SKM-1 treated with dmso at 0.1 percent for 144 hours (cell line): ENCODE measurements around the gene TGM4.

Experiments used
- DNase-seq: peaks from one replicate; lab custom pipeline; 2025; ENCODE audit not compliant: unreplicated experiment; lab: John Stamatoyannopoulos, UW

Gene TGM4

DNA sequence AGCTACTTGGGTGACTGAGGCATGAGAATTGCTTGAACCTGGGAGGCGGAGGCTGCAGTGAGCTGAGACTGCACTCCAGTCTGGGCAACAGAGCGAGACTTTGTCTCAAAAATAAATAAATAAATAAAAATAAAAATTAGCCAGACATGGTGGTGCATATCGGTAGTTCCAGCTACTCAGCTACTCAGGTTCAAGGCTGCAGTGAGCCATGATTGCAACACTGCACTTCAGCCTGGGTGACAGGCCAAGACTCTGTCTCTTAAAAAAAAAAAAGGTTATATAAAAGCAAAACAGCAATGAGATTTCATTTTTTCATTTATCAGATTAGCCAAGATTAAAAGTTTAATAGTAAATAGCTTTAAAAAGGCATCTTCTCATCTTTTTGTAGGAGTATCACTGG is 2.9 kb downstream of the TGM4 start:
- DNase-seq, result no peak

DNA sequence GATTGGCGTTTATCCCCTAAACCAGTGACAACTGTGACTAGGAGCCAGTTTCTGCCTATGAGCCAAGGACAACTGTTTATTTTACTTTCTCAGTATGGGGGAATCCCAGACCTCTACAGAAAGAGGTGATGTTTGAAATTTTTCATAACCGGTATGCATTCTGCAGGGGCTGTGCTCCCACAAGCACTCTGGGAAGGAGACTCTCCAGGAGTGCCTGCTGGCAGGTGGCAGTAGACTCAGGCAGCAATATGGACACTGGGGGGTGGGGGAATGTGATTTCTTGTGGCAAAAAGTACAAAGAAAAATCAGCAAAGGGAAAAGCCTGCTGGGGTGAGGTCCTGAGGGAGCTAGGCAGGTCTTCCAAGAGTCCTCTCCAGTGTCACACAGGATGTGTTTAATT is 5.9 kb downstream of the TGM4 start:
- no peak for DNase-seq

DNA sequence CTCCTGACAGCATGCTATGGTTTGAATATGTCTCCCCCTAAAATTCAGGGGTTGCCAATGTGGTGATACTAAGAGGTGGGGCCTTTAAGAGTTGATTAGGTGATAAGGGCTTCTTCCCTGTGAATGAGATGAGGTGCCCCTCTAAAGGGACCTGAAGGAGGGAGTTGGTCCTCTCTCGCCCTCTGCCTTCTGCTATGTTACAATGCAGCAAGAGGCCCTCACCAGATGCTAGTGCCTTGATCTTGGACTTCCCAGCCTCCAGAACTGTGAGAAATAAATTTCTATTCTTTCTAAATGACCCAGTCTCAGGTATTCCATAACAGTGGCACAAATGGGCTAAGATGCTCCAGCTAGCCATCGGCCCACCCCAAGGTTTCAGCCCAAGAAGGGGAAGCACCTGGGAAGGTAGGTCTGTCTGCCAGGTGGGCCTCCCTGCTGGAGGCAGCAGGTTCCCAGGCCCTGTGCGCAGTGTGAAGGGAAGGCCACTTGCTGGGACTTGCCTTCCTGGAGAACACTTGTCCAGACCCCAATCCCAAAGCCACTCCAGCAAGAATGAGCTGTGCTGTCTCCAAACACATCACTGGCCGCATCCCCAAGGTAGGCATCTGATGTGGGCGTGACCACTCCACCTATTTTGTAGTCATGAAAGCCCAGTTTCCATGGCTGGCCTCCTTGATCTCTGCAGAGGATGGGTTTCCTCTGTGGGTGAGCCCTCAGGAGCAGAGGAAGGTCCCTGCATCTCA is 9.0 kb downstream of the TGM4 start:
- no peak for DNase-seq

DNA sequence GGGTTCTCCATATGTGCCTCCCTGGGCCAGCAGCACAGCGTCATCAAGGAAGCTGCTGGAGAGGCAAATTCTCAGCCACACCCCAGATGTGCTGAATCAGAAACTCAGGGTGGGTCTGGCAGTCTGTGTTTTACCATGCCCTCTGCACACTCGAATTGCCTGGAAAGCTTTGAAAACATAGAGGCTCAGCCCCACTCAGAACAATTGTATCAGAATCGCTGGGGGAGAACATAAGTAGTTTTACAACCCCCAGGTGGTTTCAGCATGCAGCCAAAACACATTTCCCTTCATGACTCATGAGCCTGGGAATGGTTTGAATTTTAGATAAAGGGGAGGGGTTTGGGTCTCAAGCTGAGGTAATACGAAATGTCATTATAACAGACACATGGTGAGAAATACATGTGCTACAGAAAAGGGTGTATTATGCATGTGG is 9.6 kb downstream of the TGM4 start:
- DNase-seq, result no peak

DNA sequence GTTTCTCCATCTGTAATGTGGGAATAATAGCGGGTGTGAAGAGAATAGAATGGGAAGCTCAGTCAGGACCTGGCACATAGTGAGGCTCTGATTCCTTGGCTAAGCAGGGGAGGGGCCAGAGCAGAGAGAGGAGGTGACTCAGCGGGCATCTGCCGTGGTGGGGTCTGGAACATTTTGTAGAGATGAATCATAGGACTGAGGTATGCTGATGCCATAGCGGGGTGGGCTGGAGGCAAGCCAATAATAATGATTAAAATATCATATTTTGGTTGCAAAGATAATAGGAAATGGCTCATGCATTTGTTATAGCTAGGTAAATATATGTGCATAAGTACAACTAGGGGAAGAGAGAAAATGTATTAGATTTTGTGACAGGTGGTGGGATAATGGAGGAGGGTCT is 11.2 kb downstream of the TGM4 start:
- no peak for DNase-seq

DNA sequence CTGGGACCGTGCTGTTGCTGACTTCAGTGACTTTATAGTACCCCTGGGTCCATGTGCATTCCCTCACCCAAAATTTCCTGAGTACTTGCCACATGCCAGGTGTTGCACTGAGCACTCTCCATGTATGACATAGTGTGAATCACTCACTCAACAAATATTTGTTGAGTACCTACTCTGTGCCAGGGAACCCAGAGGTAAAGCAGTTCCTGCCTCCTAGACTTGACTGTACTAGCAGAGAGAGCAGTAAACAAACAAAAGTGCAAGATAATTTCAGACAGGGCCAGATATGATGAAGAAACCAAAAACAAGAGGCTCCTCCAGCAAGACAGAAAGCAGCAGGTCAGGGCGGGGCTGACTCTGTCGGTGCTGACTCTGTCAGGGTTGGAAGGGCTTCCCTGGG is 12.2 kb downstream of the TGM4 start:
- no peak for DNase-seq

DNA sequence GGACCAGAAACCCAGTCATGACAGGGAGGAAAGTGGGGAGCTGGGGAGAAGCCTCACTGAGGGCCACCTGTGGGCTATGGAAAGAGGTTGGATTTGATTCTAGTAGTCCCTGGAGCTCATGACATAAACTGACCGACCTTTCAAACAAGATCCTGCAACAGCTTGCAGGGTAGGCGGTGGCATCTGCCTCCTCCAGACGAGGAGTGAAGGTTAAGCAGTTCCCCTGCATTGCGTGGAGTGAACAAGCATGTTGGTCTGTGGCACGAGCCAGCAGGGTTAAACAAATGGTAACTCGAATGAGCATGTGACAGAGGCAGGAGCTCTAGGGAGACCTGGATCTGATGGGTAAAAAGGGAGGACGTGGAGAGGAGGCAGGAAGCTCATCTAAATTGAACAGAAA is 12.7 kb downstream of the TGM4 start:
- DNase-seq, result no peak

DNA sequence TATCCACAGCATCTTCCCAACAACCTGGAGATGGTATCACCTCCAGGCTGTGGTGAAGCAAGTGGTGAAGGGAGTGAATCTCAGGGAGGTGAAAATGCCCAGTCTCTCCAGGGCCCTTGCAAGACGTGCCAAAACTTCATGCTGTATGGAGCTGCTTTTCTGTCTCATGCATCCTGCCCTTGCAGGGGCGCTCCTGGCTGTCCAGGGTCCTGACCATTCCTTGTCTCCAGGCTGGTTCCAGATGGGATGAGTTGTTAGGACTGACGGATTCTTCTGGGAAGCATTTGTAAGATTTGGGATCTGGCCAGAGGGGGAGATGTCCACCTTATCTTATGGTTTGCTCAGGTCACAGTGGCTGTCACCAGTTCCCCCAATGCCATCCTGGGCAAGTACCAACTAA is 15.8 kb downstream of the TGM4 start:
- DNase-seq, result no peak

DNA sequence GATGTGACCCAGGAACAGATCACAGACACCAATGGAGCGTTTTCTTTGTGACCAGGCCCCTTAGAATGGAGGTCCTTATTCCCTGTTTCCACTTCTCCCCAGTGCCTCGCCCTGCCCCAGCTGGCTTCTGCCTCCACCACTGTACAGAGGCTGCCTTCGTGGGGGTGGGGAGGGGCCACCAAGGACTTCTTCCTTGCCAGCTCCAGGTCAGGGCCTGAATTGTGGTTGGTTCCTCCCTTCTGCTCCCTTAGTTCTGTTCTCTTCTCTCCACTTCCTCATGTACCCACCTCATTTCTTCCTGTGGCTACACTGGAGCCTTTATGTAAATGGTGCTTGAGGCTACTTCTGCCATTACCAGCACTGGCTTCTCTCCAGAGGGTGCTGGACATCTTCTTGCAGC is 16.4 kb downstream of the TGM4 start:
- DNase-seq, result peak; percentile 70

DNA sequence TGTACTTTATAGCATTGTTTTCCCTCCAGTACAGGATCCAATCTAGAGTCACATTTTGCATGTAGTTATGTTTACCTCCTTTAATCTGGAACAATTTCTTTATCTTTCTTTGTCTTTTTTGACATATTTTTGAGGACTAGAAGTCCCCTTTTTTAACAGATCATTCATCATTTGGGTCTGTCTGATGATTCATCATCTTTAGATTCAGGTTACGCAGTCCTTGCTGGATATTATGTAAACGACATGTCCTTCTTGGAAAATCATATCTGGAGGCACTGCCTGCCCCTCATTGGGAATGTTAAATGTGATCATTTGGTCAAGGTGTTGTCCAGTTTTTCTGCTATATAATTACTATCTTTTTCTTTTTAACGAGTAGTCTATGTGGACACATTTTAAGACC is 18.3 kb downstream of the TGM4 start:
- no peak for DNase-seq

DNA sequence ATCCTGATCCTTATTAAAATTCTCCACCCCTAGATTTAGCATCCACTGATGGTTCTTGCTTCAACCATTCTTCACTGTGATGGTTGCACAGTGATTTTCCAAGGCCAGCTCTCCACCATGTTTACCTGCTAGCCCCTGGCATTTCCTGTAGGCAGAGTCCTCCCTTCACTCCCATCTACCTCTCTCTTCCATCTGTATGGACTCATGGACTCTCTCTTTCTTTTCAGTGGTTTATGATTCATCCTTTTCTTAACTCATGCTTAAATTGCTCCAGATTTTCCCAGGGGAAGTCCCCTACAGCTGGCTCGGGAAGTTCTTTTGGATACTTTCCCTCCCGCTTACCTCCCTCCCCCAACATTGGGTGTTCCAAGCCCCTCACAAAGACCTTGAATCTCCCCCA is 18.7 kb downstream of the TGM4 start:
- no peak for DNase-seq

DNA sequence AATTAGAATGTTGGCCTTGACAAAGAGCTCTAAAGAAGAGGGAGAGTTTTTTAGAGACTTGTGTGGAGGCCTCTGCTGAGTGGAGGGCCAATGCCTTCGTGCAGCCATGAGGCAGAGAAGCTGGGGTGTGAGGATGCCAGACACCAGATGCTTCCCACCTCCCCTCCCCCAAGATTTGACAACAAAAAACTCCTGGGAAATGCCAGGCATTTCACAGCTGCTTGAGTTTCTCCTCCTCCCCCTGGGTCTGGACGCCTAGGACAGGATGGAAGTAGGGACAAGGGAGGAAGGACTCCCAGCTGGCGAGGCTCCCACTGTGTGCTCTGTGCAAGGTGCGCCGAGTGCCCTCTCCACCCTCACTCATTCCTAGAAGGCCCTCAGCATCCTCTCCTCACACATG is 20.1 kb downstream of the TGM4 start:
- DNase-seq, result no peak

DNA sequence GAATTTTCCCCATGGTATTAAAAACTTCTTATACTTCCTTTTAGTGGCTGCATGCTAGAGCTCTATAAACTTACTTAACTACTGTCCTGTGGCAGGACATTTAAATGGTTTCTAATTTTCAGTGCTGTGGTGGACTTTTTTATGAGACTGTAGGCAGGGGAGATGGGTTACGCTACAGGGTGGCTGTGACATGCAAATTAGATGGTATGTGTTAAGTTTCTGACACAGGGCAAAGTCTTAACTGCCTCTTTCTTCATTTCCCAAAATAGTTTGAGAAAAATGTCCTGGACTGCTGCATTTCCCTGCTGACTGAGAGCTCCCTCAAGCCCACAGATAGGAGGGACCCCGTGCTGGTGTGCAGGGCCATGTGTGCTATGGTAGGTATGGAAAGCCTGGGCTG is 22.0 kb downstream of the TGM4 start:
- DNase-seq, result no peak

DNA sequence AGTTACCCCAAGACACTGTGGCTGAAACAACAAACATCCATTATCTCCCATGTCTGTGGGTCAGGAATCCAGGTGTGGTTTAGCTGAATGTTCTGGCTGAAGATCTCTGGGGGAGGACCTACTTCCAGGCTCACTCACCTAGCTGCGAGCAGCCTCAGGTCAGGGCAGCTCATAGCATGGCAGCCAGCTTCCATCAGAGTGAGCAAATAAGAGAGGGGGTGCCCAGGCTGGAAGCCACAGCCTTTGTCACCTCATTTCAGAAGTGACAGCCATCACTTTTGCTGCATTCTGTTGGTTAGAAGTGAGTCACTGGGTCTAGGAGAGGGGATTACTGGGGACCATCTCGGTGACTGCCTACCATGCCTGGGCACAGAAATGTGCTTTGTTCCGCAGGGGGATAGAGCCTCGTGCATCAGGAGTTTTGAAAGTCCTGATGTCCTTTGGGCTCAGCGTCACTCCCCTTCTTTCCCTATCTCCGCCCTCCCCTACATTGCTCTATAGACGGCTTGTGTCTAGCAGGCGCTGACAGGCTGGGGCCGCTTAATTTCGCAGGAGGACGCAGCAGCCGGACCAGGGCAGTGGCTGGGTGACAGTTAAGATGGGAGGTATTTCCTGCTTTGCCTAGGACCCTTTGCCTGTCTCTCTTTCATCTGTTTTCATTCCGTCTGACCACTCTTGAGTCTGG is 25.4 kb downstream of the TGM4 start:
- no peak for DNase-seq

DNA sequence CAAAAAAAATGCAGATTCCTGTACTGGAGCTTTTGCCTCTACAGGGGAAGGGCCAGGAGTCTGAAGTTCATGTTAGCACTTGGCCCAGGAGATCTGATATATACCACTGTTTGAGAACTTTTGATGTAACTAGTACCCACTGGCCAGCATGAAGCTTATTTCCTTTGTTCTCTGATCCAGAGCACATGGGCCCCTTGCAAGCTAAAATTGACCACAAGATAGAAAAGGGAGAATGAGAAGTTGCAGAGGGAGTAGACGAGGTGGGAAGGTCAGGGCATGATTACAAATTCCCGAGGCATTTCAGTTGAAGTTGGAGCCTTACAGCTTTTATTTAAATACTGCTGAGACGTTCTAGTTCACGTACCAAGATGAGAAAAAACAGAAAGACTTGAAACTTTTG is 28.2 kb downstream of the TGM4 start:
- no peak for DNase-seq

DNA sequence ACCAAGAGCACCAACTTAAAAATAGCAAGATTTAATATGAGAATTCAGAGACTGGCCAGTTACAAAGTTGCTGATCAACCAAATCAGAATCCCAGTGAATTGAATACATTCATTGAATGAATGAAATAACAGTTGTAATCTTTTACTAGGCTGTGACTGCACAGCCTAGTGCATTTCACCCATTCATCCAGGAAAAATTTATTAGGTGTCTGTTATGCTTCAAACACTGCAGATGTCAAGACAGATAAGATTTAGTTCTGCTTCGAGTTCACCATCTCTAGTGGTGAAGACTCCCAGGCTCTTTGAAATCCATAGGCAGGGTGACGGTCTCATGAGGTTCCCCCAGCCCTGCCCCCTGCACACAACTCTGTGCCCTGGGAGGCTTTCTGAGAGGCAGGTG is 28.9 kb downstream of the TGM4 start:
- no peak for DNase-seq

DNA sequence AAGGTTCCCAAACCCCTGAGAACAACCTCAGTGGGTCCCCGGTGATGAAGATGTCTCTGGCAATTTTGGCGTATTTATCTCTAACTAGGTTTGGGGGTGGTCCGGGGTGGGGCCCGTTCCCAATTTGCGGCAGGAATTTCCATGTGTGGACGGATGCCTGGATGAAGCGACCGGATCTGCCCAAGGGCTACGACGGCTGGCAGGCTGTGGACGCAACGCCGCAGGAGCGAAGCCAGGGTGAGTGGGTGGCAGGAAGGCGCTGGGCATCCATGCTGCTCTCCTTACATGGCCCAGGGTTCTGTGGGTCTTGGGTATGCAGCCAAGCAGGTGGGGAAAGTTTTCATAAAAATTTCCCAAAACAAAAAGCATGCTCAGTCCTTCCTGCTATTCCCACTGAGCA is 29.3 kb downstream of the TGM4 start:
- no peak for DNase-seq

DNA sequence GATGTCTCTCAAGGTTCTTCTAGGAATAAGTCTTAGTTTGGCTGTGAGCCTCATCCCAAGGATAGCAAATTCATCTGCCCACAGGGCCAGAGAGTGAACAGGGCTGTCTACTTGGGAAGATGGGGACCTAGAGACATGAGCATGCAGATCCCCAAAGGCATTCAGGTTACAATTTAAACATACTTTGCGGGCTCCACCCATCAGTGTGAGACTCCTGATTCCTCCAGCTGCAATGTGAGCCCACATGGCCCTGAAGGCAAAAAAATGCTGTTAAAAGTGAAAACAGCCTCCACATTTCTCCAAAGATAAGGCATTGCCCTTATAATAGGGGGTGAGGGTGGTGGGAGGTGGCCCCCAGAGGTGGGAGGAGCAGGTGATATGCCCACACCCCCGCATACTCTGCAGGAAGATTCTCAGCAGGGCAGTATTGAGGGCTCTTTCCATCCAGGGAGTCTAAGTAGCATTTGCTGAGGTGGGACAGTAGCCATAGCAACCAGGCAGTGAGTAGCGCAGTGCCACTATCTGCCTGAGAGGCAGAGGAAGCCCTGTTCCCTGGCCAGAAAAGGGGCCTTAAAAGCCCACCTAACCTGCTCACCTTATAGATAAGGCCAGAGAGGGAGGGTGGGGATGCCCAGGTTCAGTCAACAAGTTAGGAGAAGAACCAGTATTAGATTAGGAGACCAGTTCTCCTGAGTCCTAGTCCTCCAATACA is 31.2 kb downstream of the TGM4 start:
- DNase-seq, result no peak

DNA sequence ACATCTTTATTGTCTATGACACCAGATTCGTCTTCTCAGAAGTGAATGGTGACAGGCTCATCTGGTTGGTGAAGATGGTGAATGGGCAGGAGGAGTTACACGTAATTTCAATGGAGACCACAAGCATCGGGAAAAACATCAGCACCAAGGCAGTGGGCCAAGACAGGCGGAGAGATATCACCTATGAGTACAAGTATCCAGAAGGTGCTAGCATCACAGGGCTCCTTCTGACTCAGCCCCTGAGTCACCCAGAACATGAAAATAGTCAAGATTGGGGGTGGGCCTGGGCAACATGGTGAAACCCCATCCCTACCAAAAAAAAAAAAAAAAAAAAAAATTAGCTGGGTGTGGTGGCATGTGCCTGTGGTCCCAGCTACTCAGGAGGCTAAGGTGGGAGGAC is 32.6 kb downstream of the TGM4 start:
- no peak for DNase-seq

DNA sequence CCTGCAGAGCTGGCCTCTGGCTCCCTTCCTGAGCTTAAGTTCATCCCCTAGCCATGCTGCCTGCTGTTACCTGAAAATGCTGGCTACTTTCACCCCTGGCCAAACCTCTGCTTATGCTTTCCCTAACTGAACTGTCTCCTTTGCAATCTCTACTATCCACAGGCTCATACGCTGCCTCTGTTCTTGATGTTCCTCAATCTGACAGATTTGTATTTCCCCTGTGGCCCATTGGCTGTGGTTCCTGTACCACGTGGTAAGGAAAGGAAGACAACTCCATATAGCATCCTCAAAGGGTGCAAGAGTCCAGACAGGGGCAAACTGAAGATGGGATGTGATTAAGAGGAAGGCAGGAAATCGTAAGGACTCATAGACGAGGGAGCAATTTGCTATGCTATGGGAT is 33.2 kb downstream of the TGM4 start:
- no peak for DNase-seq

DNA sequence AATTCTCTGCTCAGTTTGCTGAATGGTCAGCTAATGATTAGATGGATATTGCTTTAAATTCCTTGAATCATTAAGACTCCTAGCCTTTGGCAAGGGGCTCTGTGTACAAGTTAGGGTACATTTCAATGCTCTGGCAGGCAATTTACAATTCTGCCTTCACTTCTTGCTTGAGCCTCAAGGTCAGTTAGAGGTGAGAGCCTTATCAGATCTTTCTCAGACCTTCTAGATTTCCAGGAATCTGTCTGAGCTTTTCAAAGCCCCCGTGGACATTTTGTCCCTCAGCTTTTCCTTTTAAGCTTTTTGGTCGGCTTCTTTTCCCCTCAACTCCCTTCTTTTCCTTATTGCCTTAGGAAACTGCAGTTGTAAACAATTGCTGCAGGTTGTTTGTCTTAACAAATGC is 34.7 kb downstream of the TGM4 start:
- no peak for DNase-seq

DNA sequence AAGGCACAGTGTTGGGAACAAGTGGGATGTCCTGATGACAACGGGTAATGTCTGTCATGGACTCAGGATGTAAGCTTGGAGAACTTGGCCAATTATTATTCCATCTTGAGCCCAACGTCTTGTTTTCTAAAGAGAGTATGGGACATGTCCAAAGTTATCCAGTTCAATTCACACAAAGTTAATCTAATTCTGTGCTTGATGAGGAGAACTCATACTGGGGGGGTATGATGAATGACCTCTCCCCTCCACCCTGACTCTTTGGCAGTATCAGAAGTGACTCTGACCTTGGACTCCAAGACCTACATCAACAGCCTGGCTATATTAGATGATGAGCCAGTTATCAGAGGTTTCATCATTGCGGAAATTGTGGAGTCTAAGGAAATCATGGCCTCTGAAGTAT is 36.3 kb downstream of the TGM4 start:
- no peak for DNase-seq
